NCI-H1694 treated with DMSO at 0.1 percent for 48 hours (cell line): ENCODE results near the gene AK8.

Experiments
- DNase-seq: peaks from one replicate; lab custom pipeline; 2025; lab: John Stamatoyannopoulos, UW

The AK8 gene

GRCh38 chr9:132825430-132825829 is 52.7 kb downstream of the AK8 start:
- DNase-seq: no peak

DNA sequence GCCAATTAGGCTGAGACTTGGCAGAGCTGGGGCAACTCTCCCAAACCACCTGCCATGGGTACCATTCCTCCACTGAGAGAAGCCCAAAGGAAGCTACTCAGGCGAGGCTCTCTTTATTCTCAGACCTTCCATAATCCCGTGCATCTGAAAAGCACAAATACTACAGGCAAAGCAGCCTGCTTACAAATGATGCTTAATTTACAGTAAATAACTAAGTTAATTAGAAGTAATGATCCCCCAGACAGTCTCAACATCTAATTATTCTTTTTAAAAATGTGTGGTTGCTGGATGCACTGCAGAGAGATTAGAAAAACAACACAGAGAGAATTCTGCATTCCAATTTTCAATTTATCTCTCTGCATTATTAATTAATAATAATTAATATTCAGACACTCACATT is 53.1 kb downstream of the AK8 start:
- no peak for DNase-seq

- DNase-seq: no peak
Observed at GRCh38 chr9:132824151-132824550, 53.9 kb downstream of the AK8 start.

- no peak for DNase-seq
Observed at GRCh38 chr9:132823370-132824145, 54.5 kb downstream of the AK8 start.

DNA sequence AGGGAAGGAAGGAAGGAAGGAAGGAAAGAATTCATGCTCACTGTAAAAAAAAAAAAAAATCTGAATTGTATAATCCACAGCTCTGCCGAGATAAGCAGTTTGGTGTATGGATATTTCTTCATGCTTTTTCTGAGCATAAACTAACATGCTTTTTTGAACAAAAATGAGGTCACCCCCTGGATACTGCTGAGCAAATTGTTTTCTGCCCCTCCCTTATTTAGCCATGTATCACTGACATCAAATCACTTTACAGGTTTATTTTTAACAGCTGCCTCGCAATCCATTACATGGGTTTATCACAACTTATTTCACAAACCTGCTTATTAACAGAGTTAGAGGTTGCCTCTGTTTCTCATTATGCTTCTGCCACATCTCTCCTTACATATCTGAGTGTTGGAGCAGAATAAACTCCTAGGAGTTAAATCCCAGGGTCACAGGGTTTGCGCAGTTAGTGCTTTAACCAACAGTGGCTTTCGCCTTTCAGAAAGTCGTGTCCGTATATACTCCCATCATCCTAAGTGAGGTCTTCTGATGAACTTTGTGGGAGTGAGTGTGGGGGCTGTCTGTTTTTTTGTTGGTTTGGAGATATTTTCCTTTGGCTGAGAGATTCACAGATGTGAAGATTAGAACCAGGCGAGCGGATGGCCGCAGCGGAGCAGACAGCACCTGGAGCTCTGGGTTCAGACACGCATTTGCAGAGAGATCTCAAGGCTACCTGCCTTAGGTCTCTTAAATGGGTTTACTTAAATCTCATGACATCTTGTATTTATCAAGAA is 57.7 kb downstream of the AK8 start:
- no peak for DNase-seq

DNA sequence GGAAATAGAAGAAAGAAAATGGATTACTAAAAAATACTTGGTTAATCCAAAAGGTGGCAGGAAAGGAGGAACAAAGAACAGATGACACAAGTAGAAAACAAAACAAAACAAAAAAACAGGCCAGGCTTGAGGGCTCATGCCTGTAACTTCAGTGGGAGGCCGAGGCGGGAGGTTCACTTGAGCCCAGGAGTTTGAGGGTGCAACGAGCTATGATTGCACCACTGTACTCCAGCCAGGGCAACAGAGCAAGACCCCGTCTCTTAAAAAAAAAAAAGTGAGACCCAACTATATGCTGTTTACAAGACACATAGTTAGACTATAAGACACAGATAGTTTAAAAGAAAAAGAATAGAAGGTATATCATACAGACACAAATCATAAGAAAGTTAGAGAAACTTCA is 59.5 kb downstream of the AK8 start:
- DNase-seq: no peak

DNA sequence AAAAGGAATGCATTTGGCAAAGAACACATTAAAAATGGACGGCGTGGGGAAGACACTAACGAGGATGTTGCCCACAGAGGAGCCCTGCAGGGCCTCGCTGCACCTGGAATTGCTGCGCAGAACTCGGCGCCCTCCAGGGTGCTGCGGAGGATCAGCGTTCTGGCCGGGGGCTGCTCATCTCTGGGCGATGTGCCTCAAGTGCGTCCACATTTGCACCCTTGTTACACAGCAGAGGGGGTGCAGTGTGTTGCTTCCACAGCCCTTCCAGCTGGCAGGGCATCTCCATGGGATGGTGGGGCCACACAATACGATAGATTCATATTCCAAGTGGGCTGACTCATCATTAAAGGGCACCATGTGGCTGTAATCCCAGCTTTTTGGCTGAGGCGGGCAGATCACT is 63.1 kb downstream of the AK8 start:
- no peak for DNase-seq

DNA sequence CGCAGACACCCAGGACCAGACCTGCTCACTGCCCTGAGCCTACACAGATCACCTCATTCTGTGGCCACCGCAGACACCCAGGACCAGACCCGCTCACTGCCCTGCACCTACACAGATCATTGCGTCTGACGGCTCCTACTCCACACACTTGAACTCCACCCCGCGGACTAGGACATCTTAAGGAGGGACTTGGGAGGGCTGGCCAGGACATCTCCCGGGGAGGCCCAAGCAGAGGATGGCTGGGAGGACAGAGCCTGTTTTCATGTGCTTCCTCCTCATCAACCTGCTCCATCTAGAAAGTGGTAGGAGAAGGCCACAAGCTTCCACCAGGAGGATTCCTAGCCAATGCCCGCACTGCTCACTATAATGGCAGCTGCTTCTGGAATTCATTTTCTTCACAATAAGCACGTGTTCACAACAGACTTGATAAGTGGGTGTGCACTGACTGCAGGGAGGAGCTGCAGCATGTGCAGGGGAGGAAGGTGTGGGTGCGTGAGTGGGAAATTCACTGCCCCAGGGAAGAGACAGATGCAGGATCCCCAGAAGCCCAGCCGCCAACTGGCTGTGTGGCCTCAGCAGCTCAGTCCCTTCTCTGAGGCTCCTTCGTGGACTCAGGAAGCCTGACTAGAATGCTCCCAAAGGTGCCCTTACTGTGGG is 64.8 kb downstream of the AK8 start:
- no peak for DNase-seq

DNA sequence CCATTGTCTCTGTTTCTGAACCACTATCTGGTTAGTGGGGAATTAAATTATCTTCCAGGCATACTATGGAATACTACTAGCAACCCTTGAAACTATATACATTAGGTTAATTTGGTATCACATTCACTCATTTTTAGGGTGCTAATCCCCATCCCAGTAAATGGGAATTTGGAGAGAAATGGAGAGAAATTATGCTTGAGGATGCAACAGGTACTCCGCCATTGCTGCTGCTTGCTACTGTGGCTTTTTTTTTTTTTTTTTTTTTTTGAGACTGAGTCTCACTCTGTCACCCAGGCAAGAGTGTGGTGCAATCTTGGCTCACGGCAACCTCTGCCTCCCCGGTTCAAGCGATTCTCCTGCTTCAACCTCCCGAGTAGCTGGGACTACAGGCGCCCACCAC is 66.1 kb downstream of the AK8 start:
- no peak for DNase-seq

DNA sequence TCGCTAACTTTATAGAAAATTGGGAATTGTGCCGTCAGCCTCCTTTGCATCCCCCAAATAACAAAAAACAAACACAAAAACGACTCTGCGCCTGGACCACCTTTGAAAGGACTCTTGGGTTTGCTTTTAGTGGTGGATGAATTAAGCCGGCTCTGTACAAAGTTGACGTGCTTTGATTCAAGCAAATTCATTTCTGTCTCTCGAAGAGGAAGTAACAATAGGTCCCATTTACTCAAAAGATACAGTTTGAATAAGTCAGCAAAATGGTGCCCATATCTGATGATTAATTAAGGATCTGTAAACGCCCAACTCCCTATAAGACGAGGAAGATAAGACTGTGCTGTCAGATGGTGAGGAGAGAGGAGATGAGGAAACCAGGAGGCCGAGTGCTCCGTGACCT is 67.8 kb downstream of the AK8 start:
- DNase-seq: no peak

DNA sequence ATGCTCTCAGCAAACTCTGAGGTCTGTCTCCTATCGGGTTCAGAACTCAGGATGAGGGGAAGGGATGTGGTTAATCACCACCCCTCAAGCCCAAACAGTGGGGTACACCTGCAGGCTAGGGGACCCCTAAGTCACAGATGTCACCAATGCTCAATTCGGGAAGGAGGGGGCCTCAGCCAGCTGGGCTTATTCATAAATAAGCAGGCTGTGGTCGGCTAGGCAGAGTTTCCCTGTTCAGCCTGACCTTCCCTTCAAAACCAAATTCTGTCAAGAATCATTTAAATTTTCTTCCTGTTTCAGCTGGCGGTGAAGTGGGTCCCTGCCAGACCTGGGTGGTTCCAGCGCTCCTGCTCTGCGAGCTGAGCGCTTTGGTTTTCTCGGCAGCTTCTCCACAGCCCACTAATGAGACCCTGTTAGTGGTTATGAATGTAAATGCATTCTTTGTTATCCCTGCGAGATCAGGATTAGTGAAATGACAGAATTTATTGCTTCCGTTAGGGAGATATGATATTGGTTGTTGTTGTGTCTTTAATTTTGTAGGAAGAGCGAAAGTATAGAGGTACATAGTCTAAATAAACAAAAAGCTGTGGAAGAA is 68.3 kb downstream of the AK8 start:
- DNase-seq: no peak

DNA sequence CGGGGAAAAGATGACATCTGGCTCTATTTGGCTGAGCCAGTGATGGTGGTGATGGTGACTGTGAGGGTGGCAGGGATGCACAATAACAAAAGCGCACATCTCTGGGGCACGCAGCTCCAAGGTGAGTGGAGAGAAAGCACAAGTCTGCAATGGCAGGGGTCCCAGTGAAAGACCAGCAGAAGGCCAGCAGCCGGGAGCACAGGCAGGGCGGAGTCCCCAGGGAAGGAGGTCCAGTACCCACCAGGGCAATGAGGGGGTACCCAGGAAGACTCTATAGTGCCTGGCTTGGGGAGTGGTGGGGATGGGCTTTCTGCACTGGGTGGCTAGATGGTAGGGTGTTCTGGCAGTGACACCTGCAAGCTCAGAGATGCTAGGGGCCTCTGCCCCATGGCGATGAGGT is 69.4 kb downstream of the AK8 start:
- no peak for DNase-seq

DNA sequence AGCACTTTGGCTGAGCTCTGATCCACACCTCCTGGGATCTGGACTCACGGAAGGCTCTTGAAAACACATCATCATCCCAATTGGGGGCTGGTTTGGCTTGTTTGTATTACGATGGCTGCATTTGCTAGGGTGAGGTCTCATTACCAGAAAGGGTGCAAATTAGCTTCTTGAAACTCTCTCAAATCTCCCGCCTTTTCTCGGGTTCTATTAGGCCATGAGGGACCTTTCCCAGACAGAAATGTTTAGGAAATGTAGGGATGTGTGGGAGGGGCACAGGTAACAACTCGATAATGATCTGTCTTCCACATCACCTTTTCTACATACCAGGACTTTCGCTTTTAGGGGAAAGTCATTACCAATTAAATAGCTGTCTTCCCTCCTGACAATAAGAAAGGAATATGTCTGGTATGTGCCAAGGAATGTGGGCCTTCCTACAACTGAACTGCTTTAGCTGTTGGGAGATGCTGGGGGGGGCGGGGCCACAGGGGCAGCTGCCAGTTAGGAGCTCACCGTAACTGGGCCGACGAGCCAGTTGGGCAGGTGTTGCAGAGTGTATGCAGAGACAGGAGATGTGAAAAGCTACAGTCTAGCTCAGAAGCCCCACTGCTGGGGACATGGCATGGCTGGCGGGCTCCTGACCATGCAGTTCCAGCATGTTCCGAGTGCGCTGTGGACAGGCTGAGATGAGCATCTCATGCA is 71.2 kb downstream of the AK8 start:
- no peak for DNase-seq

DNA sequence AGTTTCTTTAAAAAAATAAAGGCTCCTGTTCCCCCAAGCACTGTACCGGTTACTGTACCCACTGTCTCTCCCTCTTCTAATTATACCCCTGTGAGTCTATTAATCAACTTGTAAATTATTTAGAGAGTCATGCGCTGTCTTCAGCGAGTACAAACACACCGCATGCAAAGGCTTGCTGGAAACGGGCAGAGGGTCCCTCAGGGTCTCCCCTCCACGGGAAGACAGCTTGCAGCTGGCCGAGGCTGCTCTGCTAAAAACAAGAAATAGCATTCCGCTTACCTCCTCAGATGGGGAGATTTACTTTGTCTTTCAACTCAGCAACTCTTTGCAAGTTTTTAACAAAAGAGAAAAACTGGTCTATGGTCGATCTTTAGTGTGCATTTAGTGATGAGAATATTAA is 71.8 kb downstream of the AK8 start:
- no peak for DNase-seq

DNA sequence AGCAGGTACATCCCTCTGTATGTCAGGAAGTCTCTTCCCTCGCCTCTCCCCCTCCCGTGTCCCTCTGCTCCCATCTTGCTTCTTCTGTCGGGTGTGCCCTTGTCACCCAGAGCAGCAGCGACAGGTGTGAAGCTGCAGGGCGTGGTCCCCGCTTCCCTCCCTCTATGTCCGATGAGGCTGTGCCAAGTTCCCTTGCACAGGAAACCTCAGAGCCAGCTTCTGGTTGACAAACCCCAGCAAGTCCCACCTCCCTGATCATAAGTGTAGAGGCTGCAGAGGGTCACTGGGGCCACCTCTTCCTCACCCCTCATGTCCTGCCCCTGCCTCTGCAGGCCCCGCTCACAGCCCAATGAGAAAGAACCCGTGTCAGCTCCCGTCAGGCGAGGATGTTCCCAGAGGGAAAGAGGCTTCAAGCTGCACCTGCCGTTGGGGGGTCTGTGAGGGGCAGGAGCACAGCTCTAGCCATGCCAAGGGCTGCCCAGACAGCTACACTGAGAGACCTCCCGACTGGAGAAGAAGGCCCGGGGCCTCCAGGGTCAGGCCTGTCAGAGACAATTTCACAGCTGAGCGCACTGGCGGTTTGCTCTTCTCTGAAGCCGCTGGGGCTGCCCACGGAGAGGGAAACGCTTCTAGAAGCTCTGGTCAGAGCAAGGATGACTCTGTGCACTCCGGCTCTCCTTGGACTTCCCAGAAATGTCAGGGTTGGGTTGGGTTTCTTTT is 73.3 kb downstream of the AK8 start:
- DNase-seq: no peak

DNA sequence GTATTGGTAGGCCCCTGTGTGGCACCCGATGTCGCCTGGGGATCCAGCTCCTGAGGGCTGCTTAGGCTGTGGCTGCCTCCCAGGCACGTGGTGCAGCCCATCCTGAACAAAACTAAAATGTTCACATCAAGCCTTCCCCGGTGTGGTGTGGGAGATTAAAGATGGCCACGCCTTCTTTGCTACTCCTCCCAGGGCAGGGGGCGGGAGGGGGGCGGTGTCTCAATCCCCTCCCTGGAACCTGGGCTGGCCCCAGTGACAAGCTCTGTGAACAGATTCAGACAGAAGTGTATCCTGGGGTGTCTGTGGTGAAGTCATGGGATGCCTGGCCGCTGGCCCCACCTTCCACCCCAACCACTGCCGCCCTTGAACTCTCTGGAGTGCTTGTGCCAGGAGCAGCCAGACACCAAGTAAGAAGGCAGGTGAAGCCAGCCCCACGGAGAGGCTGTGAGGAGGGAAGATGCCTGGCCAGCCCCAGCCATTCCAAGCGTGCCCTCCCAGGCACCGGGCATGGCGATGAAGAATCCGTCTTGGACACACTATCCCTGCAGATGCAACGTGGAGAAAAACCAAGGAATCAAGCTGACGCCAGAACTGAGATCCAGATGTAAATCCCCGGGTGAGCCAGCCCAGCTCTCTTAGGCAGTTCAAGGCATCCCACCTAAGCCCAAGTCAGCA is 75.8 kb downstream of the AK8 start:
- no peak for DNase-seq

GRCh38 chr9:132801659-132802058 is 76.4 kb downstream of the AK8 start:
- DNase-seq: no peak

DNA sequence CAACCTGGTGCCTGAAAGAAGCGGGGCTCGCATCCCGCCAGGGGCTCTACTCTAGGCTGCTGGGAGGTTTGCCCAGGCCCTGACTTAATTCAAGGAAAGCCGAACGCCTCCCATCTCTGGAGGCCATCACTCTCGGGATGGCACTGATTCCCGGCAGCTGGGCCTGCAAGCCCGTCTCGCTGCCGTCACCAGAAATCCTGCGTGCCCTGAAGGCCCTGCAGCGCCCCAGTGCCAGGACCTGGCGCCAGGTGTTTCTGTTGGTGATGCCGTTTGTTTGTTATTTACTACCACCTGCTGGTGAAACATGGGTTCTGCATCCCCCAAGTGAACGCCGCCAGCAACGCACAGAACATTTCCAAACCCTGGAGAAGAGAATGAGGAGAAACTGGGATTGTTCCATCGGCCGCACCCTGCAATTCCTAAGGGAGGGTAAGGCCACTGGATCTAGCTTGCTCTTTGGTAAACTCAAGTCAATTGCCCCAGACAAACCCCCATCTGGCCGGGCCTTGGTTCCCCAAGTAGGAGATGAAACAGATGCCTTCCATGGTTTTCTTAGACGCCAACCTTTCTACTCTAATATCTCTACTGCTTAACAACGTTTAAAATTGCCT is 77.9 kb downstream of the AK8 start:
- peak; percentile 71 for DNase-seq

GRCh38 chr9:132798817-132799790 is 79.0 kb downstream of the AK8 start:
- no peak for DNase-seq
